PC-3 (cell line): ENCODE results near the gene MET. TPM values are rescaled to one million over a fixed set of nuclear protein-coding genes. Genes with fewer than 3 reads are reported as not detected.

Experiments
- ATAC-seq: fragments of 200-7000 bp; cut with Tn5 transposase; 2 replicates; pipeline ENCODE4 v1.9.1; 2020; ENCODE audit warnings: mild to moderate bottlenecking, moderate library complexity
- BruUV-seq: library from RNA; stranded (reverse); fragments of 400-500 nt; replicated peaks from 2 replicates; lab custom pipeline; 2021; lab: Mats Ljungman, UMichigan
- CTCF ChIA-PET: fragments of 300-600 bp; sonication (Branson Sonifier 250); formaldehyde crosslinking; loops from one replicate; lab custom pipeline; 2022; ENCODE audit warnings: antibody characterized with exemption; lab: Charles Lee
- POLR2A ChIA-PET: fragments of 300-600 bp; sonication (Branson Sonifier 250); formaldehyde crosslinking; loops from one replicate; lab custom pipeline; 2022; ENCODE audit warnings: antibody characterized with exemption; ENCODE audit not compliant: unreplicated experiment; lab: Charles Lee
- DNase-seq: peaks from one replicate; pipeline ENCODE4 v3.0.0-alpha.2; 2015
- H2AFZ ChIP-seq: fragments of 300-600 bp; sonication (generic); 2 replicates; pipeline ENCODE4 v1.6.0; 2016; ENCODE audit warnings: antibody characterized with exemption, low read length
- H3F3A ChIP-seq: fragments of 300-600 bp; sonication (generic); one replicate; pipeline ENCODE4 v1.6.0; 2017; ENCODE audit warnings: antibody characterized with exemption, low read length, control low read depth, mild to moderate bottlenecking; ENCODE audit not compliant: unreplicated experiment
- H3K27ac ChIP-seq: fragments of 300-600 bp; sonication (generic); 2 replicates; pipeline ENCODE4 v1.5.1; 2016; ENCODE audit warnings: mild to moderate bottlenecking, low read length
- H3K27me3 ChIP-seq: fragments of 300-600 bp; sonication (generic); 2 replicates; pipeline ENCODE4 v1.6.1; 2016; ENCODE audit warnings: low read length, mixed read lengths
- H3K36me3 ChIP-seq: fragments of 300-600 bp; sonication (generic); 2 replicates; pipeline ENCODE4 v1.6.1; 2016; ENCODE audit warnings: low read depth, mixed run types, low read length, mixed read lengths
- H3K4me1 ChIP-seq: fragments of 300-600 bp; sonication (generic); 2 replicates; pipeline ENCODE4 v1.5.1; 2016; ENCODE audit warnings: low read length; ENCODE audit not compliant: insufficient read depth
- H3K4me2 ChIP-seq: fragments of 300-600 bp; sonication (generic); 2 replicates; pipeline ENCODE4 v1.6.0; 2016; ENCODE audit warnings: low read length
- H3K4me3 ChIP-seq: fragments of 300-600 bp; sonication (generic); 2 replicates; pipeline ENCODE4 v1.5.1; 2016; ENCODE audit warnings: mild to moderate bottlenecking, low read length, mixed read lengths
- H3K79me2 ChIP-seq: fragments of 300-600 bp; sonication (generic); 2 replicates; pipeline ENCODE4 v1.6.1; 2017; ENCODE audit warnings: low read length, mixed read lengths
- H3K9ac ChIP-seq: fragments of 300-600 bp; sonication (generic); 2 replicates; pipeline ENCODE4 v1.6.0; 2016; ENCODE audit warnings: mild to moderate bottlenecking, low read length
- H3K9me2 ChIP-seq: fragments of 300-600 bp; sonication (generic); replicated peaks from 2 replicates; pipeline ENCODE4 v1.6.1; 2016; ENCODE audit warnings: mixed run types, low read length, mixed read lengths
- H3K9me3 ChIP-seq: fragments of 300-600 bp; sonication (generic); 2 replicates; pipeline ENCODE4 v1.6.1; 2016; ENCODE audit warnings: low read length, mixed read lengths
- H4K20me1 ChIP-seq: fragments of 300-600 bp; sonication (generic); 2 replicates; pipeline ENCODE4 v1.6.1; 2016; ENCODE audit warnings: low read length, mixed read lengths
- EZH2 ChIP-seq: fragments of 300-600 bp; sonication (generic); IDR thresholded peaks from one replicate; pipeline ENCODE4 v1.6.1; 2017; ENCODE audit warnings: antibody characterized with exemption, mild to moderate bottlenecking, low read length; ENCODE audit not compliant: unreplicated experiment
- EZH2phosphoT487 ChIP-seq: fragments of 300-600 bp; sonication (generic); IDR thresholded peaks from 2 replicates; pipeline ENCODE4 v1.6.1; 2018; ENCODE audit warnings: mild to moderate bottlenecking, antibody characterized with exemption, low read length, borderline replicate concordance
- intact Hi-C: fragments of 100-400 bp; cut with micrococcal nuclease; formaldehyde crosslinking; loops from 2 replicates; pipeline ENCODE4 v1.9.0; 2023
- total RNA-seq: library from RNA; depleted of rRNA; stranded (reverse); fragments of >200 nt; gene quantifications from 2 replicates; pipeline ENCODE4 v1.2.3, GENCODE V29; 2014
- TF ChIP-seq, protein P1 (sequence below): fragments of 300-600 bp; sonication (generic); conservative IDR thresholded peaks from 2 replicates; pipeline ENCODE4 v1.5.1; 2017; ENCODE audit warnings: antibody characterized with exemption, low read depth, mild to moderate bottlenecking, low read length

MET gene
- total RNA-seq, 1 experiment from 2014 or later, result 118 TPM

- Histone ChIP-seq H3K9ac (no peak overlapping the region), H3K27ac (no peak overlapping the region)
- POLR2A ChIA-PET, result interaction anchor here (0.7 kb wide), 1 partner anchor 48 kb away, joined by 9 read pairs; no protein-coding TSS in a partner anchor
Observed at GRCh38 chr7:116670409-116671015, 1.5 kb upstream of the MET start.

DNA sequence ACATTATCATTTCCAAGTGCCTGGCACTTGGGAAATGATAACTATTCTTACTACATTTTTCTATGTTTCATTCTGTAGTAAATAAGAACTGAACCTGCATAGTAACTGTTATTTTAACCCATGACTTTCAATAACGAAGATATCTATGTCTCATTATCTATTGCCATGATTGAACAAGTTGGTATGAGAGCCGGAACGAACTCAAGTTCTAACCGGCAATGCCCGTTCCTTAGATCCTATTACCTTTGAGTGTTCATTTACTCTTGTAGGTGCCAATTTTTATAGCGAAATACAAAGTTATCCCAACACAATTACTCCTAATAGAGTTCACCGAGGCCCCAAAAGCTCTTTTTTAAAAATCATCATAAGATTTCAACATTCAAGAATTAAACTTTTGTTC lies 885 bp upstream of the MET start:
- no peak for ATAC-seq
- Histone ChIP-seq H3K27me3 (no peaks in the 10 kb centered on the region), H3K9ac (peak overlapping the region; percentile 34), H3K4me1 (peaks cover 20% of the 10 kb centered on the region), H3F3A (no peaks in the 10 kb centered on the region), H3K36me3 (no peaks in the 10 kb centered on the region), H3K27ac (no peak overlapping the region), H3K9me3 (no peaks in the 10 kb centered on the region), H3K4me3 (peak overlapping the region; percentile 99), H4K20me1 (no peaks in the 10 kb centered on the region), H3K9me2 (no peaks in the 10 kb centered on the region), H3K4me2 (peak overlapping the region; percentile 85), H2AFZ (peak overlapping the region; percentile 65; the same call in 1 of the 2 replicates), H3K79me2 (peaks cover 39% of the 10 kb centered on the region)
- ChIA-PET POLR2A (interaction anchor here (0.6 to 0.7 kb wide), 2 partner anchors 49 to 315 kb away, joined by 4 to 9 read pairs; no protein-coding TSS in a partner anchor), CTCF (interaction anchor here (0.6 to 1.7 kb wide), 8 partner anchors 25 to 317 kb away, joined by 3 to 9 read pairs (median 4); no protein-coding TSS in a partner anchor)
- BruUV-seq, result no TSS peak
- no peak for DNase-seq
- intact Hi-C loops, result loop anchor here (1.0 to 10.0 kb wide), 3 partner anchors 38 to 146 kb away; partner anchors contain the start of gene CAV1
- TF ChIP-seq EZH2phosphoT487 (no peak), EZH2 (no peak)
- TF ChIP-seq, protein P1, sequence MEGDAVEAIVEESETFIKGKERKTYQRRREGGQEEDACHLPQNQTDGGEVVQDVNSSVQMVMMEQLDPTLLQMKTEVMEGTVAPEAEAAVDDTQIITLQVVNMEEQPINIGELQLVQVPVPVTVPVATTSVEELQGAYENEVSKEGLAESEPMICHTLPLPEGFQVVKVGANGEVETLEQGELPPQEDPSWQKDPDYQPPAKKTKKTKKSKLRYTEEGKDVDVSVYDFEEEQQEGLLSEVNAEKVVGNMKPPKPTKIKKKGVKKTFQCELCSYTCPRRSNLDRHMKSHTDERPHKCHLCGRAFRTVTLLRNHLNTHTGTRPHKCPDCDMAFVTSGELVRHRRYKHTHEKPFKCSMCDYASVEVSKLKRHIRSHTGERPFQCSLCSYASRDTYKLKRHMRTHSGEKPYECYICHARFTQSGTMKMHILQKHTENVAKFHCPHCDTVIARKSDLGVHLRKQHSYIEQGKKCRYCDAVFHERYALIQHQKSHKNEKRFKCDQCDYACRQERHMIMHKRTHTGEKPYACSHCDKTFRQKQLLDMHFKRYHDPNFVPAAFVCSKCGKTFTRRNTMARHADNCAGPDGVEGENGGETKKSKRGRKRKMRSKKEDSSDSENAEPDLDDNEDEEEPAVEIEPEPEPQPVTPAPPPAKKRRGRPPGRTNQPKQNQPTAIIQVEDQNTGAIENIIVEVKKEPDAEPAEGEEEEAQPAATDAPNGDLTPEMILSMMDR, result no peak

More at GRCh38 chr7:116670409-116671015, 1.5 kb upstream of the MET start:
- no peaks in the 10 kb centered on the region for H3F3A ChIP-seq
- H3K4me1 ChIP-seq, result peaks cover 14% of the 10 kb centered on the region
- H3K9me2 ChIP-seq, result no peaks in the 10 kb centered on the region
- no peak for TF ChIP-seq EZH2phosphoT487
- no peak for TF ChIP-seq EZH2
- TF ChIP-seq, protein P1, result no peak
- CTCF ChIA-PET, result interaction anchor here (0.7 to 1.7 kb wide), 4 partner anchors 25 to 138 kb away, joined by 3 to 9 read pairs (median 8); no protein-coding TSS in a partner anchor
- intact Hi-C loops, result loop anchor here (1.0 to 10.0 kb wide), 3 partner anchors 38 to 146 kb away; partner anchors contain the start of gene CAV1
- H3K36me3 ChIP-seq, result no peaks in the 10 kb centered on the region
- H4K20me1 ChIP-seq, result no peaks in the 10 kb centered on the region
- H3K79me2 ChIP-seq, result peaks cover 33% of the 10 kb centered on the region
- DNase-seq (no peak), ATAC-seq (no peak)
- no peak overlapping the region for H2AFZ ChIP-seq
- no TSS peak for BruUV-seq
- H3K27me3 ChIP-seq, result no peaks in the 10 kb centered on the region
- no peaks in the 10 kb centered on the region for H3K9me3 ChIP-seq
- peak overlapping the region; percentile 85; the same call in 1 of the 2 replicates for H3K4me2 ChIP-seq
- H3K4me3 ChIP-seq, result no peak overlapping the region
